Hepatocyte (in vitro differentiated cells): Measurements from ENCODE around the gene BIRC5. TPM values are rescaled to one million over a fixed set of nuclear protein-coding genes. Genes with fewer than 3 reads are reported as not detected.

Experiments used
- DNase-seq: peaks from one replicate; pipeline ENCODE4 v3.0.0-alpha.2; 2016; ENCODE audit warnings: low spot score
- H2AFZ ChIP-seq: fragments of 200-600 bp; sonication (generic); 2 replicates; pipeline ENCODE4 v1.6.0; 2016; ENCODE audit warnings: antibody characterized with exemption, mild to moderate bottlenecking
- H3K27ac ChIP-seq: fragments of 200-600 bp; sonication (generic); 2 replicates; pipeline ENCODE4 v1.5.1; 2016; ENCODE audit warnings: mild to moderate bottlenecking
- H3K27me3 ChIP-seq: fragments of 200-600 bp; sonication (generic); 2 replicates; pipeline ENCODE4 v1.6.1; 2016
- H3K36me3 ChIP-seq: fragments of 200-600 bp; sonication (generic); replicated peaks from 2 replicates; pipeline ENCODE4 v1.5.1; 2016; ENCODE audit warnings: low read depth; ENCODE audit not compliant: insufficient read depth
- H3K4me1 ChIP-seq: fragments of 200-600 bp; sonication (generic); 2 replicates; pipeline ENCODE4 v1.5.1; 2016; ENCODE audit warnings: mild to moderate bottlenecking, moderate library complexity; ENCODE audit not compliant: insufficient read depth
- H3K4me2 ChIP-seq: fragments of 200-600 bp; sonication (generic); 2 replicates; pipeline ENCODE4 v1.6.0; 2016
- H3K4me3 ChIP-seq: fragments of 200-600 bp; sonication (generic); 2 replicates; pipeline ENCODE4 v1.5.1; 2016; ENCODE audit warnings: mild to moderate bottlenecking
- H3K79me2 ChIP-seq: fragments of 200-600 bp; sonication (generic); 2 replicates; pipeline ENCODE4 v1.6.0; 2017; ENCODE audit warnings: mild to moderate bottlenecking
- H3K9me2 ChIP-seq: fragments of 200-600 bp; sonication (generic); replicated peaks from 2 replicates; pipeline ENCODE4 v1.6.0; 2017; ENCODE audit warnings: mild to moderate bottlenecking; ENCODE audit not compliant: insufficient read depth
- H3K9me3 ChIP-seq: fragments of 200-600 bp; sonication (generic); 2 replicates; pipeline ENCODE4 v1.5.1; 2016; ENCODE audit warnings: low read depth, mild to moderate bottlenecking
- H4K20me1 ChIP-seq: fragments of 200-600 bp; sonication (generic); 2 replicates; pipeline ENCODE4 v1.6.0; 2016; ENCODE audit warnings: mild to moderate bottlenecking; ENCODE audit not compliant: insufficient read depth, poor library complexity, severe bottlenecking
- EZH2 ChIP-seq: fragments of 200-600 bp; sonication (generic); IDR thresholded peaks from 2 replicates; pipeline ENCODE4 v1.6.1; 2016; ENCODE audit warnings: antibody characterized with exemption, mild to moderate bottlenecking, borderline replicate concordance
- EZH2phosphoT487 ChIP-seq: fragments of 200-600 bp; sonication (generic); IDR thresholded peaks from one replicate; pipeline ENCODE4 v1.6.1; 2018; ENCODE audit warnings: antibody characterized with exemption, mild to moderate bottlenecking, low read depth, moderate library complexity; ENCODE audit not compliant: unreplicated experiment, severe bottlenecking
- WGBS: methylation state at CpG from one replicate; pipeline ENCODE4 v1.1.6; 2016; ENCODE audit warnings: low lambda C conversion rate; ENCODE audit errors: missing lambda C conversion rate; 5-methylcytosine and 5-hydroxymethylcytosine counted together
- polyA plus RNA-seq: library from polyadenylated mRNA; unstranded; fragments of >200 nt; fragmentation: Nextera tagmentation; extraction: Ambion mirVana; gene quantifications from 2 replicates; pipeline ENCODE4 v1.2.1, GENCODE V29; 2016
- total RNA-seq: library from RNA; depleted of rRNA; stranded (reverse); fragments of >200 nt; gene quantifications from 2 replicates; pipeline ENCODE4 v1.2.3, GENCODE V29; 2014
- TF ChIP-seq, protein P1 (sequence below): fragments of 200-600 bp; sonication (generic); IDR thresholded peaks from 2 replicates; pipeline ENCODE4 v1.5.1; 2016; ENCODE audit warnings: antibody characterized with exemption, mild to moderate bottlenecking; ENCODE audit not compliant: poor library complexity

The BIRC5 gene
- total and polyA plus RNA-seq, 2 experiments from 2014 or later = 12.4 to 14.6 TPM

DNA sequence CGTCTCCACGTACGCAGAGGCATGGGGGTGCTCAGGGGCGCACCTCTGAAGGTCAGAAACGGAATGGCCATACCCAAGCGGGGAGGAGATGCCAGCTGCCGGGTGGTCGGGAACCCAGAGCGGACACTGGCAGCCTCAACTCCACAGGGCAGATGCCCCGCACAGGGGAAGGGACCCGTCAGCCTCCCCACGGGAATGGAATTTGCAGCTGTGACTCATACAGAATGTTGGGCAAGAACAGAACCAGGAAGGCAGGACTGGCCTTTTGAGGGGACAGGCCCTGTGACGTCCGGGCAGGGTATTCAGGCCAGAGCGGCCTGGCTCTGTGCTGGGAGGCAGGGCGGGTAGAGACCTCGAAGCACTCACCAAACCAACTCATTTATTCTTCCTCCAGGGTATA, 34.7 kb upstream of the BIRC5 start:
- H3K9me3 ChIP-seq = no peaks in the 10 kb centered on the region
- H3K9me2 ChIP-seq = no peaks in the 10 kb centered on the region
- no peak overlapping the region for H3K4me2 ChIP-seq
- no peaks in the 10 kb centered on the region for H3K79me2 ChIP-seq
- DNase-seq = no peak
- H4K20me1 ChIP-seq = no peaks in the 10 kb centered on the region
- 94% methylated on average over 17 of the region's 17 CpGs for WGBS
- no peak overlapping the region for H2AFZ ChIP-seq
- TF ChIP-seq EZH2 (no peak), EZH2phosphoT487 (no peak)
- TF ChIP-seq, protein P1, sequence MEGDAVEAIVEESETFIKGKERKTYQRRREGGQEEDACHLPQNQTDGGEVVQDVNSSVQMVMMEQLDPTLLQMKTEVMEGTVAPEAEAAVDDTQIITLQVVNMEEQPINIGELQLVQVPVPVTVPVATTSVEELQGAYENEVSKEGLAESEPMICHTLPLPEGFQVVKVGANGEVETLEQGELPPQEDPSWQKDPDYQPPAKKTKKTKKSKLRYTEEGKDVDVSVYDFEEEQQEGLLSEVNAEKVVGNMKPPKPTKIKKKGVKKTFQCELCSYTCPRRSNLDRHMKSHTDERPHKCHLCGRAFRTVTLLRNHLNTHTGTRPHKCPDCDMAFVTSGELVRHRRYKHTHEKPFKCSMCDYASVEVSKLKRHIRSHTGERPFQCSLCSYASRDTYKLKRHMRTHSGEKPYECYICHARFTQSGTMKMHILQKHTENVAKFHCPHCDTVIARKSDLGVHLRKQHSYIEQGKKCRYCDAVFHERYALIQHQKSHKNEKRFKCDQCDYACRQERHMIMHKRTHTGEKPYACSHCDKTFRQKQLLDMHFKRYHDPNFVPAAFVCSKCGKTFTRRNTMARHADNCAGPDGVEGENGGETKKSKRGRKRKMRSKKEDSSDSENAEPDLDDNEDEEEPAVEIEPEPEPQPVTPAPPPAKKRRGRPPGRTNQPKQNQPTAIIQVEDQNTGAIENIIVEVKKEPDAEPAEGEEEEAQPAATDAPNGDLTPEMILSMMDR = no peak
- H3K4me3 ChIP-seq = no peak overlapping the region
- H3K27ac ChIP-seq = peak overlapping the region; percentile 57
- H3K36me3 ChIP-seq = no peaks in the 10 kb centered on the region
- H3K27me3 ChIP-seq = no peaks in the 10 kb centered on the region
- H3K4me1 ChIP-seq = peaks cover 4% of the 10 kb centered on the region

DNA sequence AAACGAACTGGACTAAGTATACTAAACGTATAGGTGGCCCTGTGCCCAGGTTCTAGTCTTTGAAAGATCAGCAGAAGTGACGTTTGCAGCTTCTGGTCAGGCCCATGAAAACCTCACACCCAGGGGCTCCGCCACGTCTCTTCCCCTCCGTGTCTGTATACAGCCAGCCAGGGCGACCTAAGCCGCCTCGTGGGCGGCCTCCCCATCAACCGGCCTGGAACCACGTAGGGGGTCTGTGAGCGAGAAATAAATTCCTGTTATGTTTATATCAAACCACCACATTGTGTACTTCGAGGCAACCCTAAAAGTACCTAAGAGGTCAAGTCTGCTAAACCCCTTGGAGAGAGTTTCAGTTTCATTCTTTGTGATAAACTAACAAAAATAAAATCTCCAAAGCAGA, 34.0 kb upstream of the BIRC5 start:
- H3K79me2 ChIP-seq = no peaks in the 10 kb centered on the region
- H3K36me3 ChIP-seq = no peaks in the 10 kb centered on the region
- no peaks in the 10 kb centered on the region for H3K9me3 ChIP-seq
- peak overlapping the region; percentile 57 for H3K27ac ChIP-seq
- H3K9me2 ChIP-seq = no peaks in the 10 kb centered on the region
- H2AFZ ChIP-seq = no peak overlapping the region
- no peak overlapping the region for H3K4me3 ChIP-seq
- WGBS = 70% methylated on average over 14 of the region's 14 CpGs
- TF ChIP-seq EZH2phosphoT487 (no peak), EZH2 (no peak)
- TF ChIP-seq, protein P1 = no peak
- no peak for DNase-seq
- no peaks in the 10 kb centered on the region for H4K20me1 ChIP-seq
- peaks cover 4% of the 10 kb centered on the region for H3K4me1 ChIP-seq
- H3K4me2 ChIP-seq = peak overlapping the region; percentile 8
- no peaks in the 10 kb centered on the region for H3K27me3 ChIP-seq

DNA sequence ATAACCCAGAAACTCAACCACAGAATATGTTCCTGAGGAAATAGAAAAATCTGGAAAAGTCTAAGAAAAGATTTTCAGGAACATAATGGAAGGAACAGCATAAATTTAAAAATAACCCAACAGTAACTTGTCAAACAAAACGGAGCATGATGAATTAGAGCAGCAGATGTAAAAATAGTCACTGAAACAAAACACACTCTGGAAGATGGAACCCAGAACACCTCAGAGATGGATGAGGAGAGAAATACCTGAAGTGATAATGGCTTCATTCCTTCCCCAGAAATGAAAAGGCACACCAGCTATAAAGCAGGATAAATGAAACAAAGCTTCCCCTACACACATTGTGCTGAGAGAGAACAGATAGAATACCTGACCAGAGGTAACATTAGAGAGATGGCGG, 33.5 kb upstream of the BIRC5 start:
- DNase-seq = no peak
- no peak overlapping the region for H3K4me3 ChIP-seq
- H3K36me3 ChIP-seq = no peaks in the 10 kb centered on the region
- H3K4me2 ChIP-seq = peak overlapping the region; percentile 8
- peaks cover 4% of the 10 kb centered on the region for H3K4me1 ChIP-seq
- H3K27ac ChIP-seq = peak overlapping the region; percentile 45
- no peaks in the 10 kb centered on the region for H3K9me2 ChIP-seq
- WGBS = 83% methylated on average over 2 of the region's 2 CpGs
- no peaks in the 10 kb centered on the region for H3K9me3 ChIP-seq
- no peak overlapping the region for H2AFZ ChIP-seq
- no peaks in the 10 kb centered on the region for H4K20me1 ChIP-seq
- no peaks in the 10 kb centered on the region for H3K27me3 ChIP-seq
- TF ChIP-seq EZH2phosphoT487 = no peak
- peaks cover under 1% of the 10 kb centered on the region for H3K79me2 ChIP-seq

DNA sequence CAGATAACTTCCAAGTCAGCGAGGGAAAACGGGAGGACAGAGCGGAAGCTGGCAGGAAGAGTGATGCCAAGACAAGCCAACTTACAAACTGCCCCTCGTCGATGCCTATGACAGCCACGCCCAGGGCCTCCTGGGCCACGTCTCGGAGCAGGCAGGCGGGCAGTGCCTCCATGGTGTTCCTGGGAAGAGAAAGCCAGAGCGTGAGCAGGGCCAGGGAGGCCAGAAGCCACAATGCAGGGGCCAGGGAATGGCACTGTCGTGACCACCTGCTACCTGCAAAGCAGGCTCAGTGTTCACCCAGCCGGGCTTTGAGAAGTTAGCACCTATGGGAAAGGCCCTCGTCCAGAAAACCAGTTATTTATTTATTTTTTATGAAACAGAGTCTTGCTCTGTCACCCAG, 31.5 kb upstream of the BIRC5 start:
- no peaks in the 10 kb centered on the region for H3K36me3 ChIP-seq
- 97% methylated on average over 13 of the region's 13 CpGs for WGBS
- H4K20me1 ChIP-seq = no peaks in the 10 kb centered on the region
- no peaks in the 10 kb centered on the region for H3K9me3 ChIP-seq
- H3K4me2 ChIP-seq = no peak overlapping the region
- H3K9me2 ChIP-seq = no peaks in the 10 kb centered on the region
- H2AFZ ChIP-seq = no peak overlapping the region
- H3K27me3 ChIP-seq = no peaks in the 10 kb centered on the region
- DNase-seq = no peak
- H3K4me1 ChIP-seq = peaks cover 10% of the 10 kb centered on the region
- peaks cover 8% of the 10 kb centered on the region for H3K79me2 ChIP-seq
- no peak overlapping the region for H3K27ac ChIP-seq
- TF ChIP-seq EZH2phosphoT487 (no peak), EZH2 (no peak)
- TF ChIP-seq, protein P1 = no peak
- no peak overlapping the region for H3K4me3 ChIP-seq
